Pancreas (tissue), 10 donors: ENCODE results near the gene EPB41L5. TPM values are rescaled to one million over a fixed set of nuclear protein-coding genes. Genes with fewer than 3 reads are reported as not detected.

Experiments used
- ATAC-seq, 4 donors: fragments of 200-7000 bp; cut with Tn5 transposase; one replicate each; pipeline versions ENCODE4 v1.8.0 to v1.9.1; 2020; ENCODE audit warnings: mild to moderate bottlenecking in 4 of 4, moderate library complexity in 4 of 4
- DNase-seq, 6 donors: peaks; one replicate each; pipeline ENCODE4 v3.0.0-alpha.2; 2020
- FAIRE-seq: peaks from 2 replicates; lab custom pipeline; 2012; peaks lifted over from hg19 to GRCh38; lab: Jason Lieb, UNC
- H3K27ac ChIP-seq, 4 donors: fragments of 200-600 bp; sonication (generic); 1 replicate in 3 of 4; 2 replicates in 1 of 4; pipeline versions ENCODE4 v1.5.0 to v1.8.0; 2020
- H3K27me3 ChIP-seq, 4 donors: fragments of 200-600 bp; one replicate each; pipeline ENCODE4 v1.8.0; 2021
- H3K36me3 ChIP-seq, 3 donors: fragments of 200-600 bp; sonication (generic) in 1 of 3; one replicate each; pipeline versions ENCODE4 v1.5.0 to v1.8.0; 2020 to 2021
- H3K4me1 ChIP-seq, 3 donors: fragments of 200-600 bp; one replicate each; pipeline ENCODE4 v1.8.0; 2021
- H3K4me3 ChIP-seq, 4 donors: fragments of 200-600 bp; sonication (generic) in 2 of 4; one replicate each; pipeline versions ENCODE4 v1.5.0 to v1.8.0; 2020 to 2021
- H3K9me3 ChIP-seq, 4 donors: fragments of 200-600 bp; one replicate each; pipeline ENCODE4 v1.8.0; 2021
- WGBS, 2 donors: extraction: QIAGEN DNeasy Blood & Tissue Kit; methylation state at CpG; one replicate each; pipeline ENCODE4 v1.1.7; 2013; 5-methylcytosine and 5-hydroxymethylcytosine counted together
- intact Hi-C, 3 donors: fragments of 100-400 bp; cut with DNase I; formaldehyde crosslinking; loops; one replicate each; pipeline versions ENCODE4 v1.11.1 to v1.14.2; 2022
- polyA plus RNA-seq, 2 donors: library from polyadenylated mRNA; stranded (reverse); fragments of 200-250 nt; gene quantifications; one replicate each; pipeline ENCODE4 v1.2.3, GENCODE V29; 2013
- total RNA-seq, 6 donors: library from RNA; stranded (reverse); fragmentation: NEBNext Ultra II Directional in 4 of 6; extraction: Animal tissue kit (Norgen Biotek cat#: 25700) in 4 of 6; gene quantifications; one replicate each; pipeline versions ENCODE4 v1.2.1 to v1.2.4, GENCODE V29; 2021 to 2023
- TF ChIP-seq, protein P1 (sequence below), 4 donors: fragments of 200-600 bp; sonication (generic) in 3 of 4; IDR thresholded peaks; one replicate each; pipeline versions ENCODE4 v1.5.0 to v1.8.0; 2021; ENCODE audit warnings: antibody characterized with exemption in 4 of 4
- donor health status: healthy with polysubstance abuse.
- donor health status: DM: no; HTN: no; CAD: no; lungs with moderate emphysema.
- donor health status: DM: no; HTN: no; CAD: no.
- donor health status: control.
- donor health status: control.
- donor health status: Bipolar disorder and iron deficiency.
- donor health status: DM: yes; HTN: yes; CAD: no.
- donor health status: DM: no; HTN: no; CAD: no.
- donor health status: DM: no; HTN: no; CAD: no.
- donor health status: DM: yes; HTN: yes; CAD: no.

EPB41L5 gene
- total and polyA plus RNA-seq, 8 donors, result 7.3 to 23.8 (median 20.5) TPM

DNA sequence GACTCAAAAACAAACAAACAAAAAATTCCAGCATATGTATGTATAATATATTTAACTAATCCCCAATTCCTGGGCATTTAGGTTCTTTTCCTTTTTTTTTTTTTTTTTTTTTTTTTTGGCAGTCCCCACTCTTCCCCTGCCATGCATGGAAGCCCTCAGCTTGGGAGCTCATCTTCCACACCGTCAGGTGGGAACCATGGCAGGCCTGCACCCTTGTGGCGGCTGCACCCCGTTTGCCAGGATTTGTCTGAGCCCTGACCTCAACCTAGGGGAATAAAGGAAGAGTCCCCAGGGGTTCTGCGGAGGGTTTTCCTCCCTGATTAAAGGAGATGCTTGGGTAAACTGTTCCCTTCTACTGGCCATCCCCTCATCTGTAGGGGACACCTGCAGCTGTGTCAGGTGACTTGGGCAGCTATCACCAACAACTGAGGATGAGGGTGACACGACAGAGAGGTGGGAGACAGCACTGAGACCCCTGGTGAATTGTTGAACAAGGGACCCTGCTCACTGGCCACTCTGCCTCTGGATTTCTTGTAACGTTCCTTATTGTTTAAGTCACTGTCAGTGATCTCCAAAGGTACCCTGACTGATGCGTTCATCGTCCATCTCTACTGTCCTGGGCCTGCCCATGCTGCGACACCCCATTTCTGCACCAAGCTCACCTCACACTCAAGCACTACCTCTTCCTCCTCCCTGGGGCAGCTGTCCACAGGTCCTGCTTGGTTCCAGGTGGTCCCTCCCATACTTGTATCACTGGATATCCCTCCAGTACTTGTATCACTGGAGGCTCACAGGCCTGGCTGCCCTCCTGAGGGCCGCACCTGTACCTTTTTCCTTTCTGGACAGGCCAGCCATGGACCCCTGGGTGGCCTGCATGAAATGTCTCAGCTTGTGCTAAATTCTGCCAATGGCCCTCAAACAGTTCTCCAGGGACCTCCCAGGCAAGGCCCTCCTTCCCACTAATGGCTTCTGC, 195.8 kb downstream of the EPB41L5 start:
- no peaks in the 10 kb centered on the region for H3K9me3 ChIP-seq
- DNase-seq (peak in 1 of 6 donors; percentile 26), FAIRE-seq (no peak), ATAC-seq (no peak)
- H3K4me3 ChIP-seq, result no peak overlapping the region
- H3K27me3 ChIP-seq, result no peaks in the 10 kb centered on the region
- intact Hi-C loops, result no loop called here
- H3K36me3 ChIP-seq, result no peaks in the 10 kb centered on the region
- H3K27ac ChIP-seq, result no peak overlapping the region
- no peaks in the 10 kb centered on the region for H3K4me1 ChIP-seq
- TF ChIP-seq, protein P1, sequence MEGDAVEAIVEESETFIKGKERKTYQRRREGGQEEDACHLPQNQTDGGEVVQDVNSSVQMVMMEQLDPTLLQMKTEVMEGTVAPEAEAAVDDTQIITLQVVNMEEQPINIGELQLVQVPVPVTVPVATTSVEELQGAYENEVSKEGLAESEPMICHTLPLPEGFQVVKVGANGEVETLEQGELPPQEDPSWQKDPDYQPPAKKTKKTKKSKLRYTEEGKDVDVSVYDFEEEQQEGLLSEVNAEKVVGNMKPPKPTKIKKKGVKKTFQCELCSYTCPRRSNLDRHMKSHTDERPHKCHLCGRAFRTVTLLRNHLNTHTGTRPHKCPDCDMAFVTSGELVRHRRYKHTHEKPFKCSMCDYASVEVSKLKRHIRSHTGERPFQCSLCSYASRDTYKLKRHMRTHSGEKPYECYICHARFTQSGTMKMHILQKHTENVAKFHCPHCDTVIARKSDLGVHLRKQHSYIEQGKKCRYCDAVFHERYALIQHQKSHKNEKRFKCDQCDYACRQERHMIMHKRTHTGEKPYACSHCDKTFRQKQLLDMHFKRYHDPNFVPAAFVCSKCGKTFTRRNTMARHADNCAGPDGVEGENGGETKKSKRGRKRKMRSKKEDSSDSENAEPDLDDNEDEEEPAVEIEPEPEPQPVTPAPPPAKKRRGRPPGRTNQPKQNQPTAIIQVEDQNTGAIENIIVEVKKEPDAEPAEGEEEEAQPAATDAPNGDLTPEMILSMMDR (IDR thresholded peaks at IDR 0.05), result no peak
- WGBS, 2 donors, result 91 to 96% methylated on average over 10 of the region's 10 CpGs

DNA sequence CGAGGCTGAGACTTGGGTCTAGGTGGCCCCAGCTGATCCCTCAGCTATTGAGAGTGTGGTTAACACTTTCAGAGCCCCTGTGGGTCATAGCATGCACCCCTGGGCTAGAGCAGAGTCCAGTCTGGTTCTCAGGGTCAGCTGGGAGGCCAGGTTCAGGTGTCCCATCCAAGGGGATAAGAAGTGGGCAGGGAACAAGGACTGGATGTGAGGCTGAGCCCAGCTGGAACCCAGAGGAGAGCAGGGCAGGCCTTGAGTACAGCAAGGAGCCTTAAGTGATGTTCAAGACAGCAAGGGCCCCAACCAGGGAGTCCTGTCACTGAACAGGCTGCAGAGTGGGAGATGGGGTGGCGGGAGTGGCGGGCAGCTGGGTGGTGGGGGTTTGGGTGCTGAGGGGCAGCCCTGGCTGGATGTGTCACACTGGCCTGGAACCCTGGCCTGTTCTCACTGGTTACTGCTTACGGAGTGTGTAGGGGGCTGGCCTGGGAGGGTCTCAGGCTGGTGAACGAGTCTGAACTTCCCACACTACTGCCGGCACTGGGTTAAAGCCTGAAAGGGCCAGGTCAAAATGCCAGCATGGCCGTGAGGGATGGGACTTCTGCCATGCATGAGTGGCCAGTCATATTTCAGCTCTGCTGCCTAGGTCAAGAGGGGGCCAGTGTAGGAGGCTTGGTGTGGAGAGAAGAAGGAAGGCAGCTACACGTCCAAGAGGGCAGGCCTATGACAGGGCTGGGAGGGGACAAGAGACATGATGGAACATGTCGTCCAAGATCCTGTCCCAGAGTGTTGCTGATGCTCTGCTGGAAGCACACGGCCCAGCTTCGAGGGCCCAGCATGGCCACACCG, 196.8 kb downstream of the EPB41L5 start:
- ATAC-seq, result no peak

DNA sequence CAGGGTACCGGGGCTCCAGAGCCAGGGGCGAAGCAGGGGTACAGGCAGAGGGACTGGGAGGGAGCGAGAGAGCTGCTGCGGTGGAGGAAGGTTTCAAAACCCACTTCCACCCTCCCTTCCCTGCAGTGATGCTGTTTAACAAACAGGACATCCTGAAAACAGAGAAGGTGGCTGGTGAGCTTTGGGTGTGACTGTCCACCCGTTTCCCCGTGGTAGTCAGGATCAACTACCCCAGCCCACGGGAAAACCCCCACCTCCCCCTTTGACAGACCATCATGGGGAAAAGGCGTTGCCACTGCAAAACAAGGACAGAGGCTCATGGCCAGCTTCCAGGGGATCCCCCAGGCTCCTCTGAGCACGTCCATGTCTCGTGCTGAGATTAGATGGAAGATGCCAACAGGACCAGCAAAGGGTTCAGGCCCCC, 197.4 kb downstream of the EPB41L5 start:
- H3K4me1 ChIP-seq, result no peaks in the 10 kb centered on the region
- no peaks in the 10 kb centered on the region for H3K27me3 ChIP-seq
- peak in 1 of 6 donors; percentile 34 for DNase-seq
- 73 to 80% methylated on average over 10 of the region's 10 CpGs for WGBS, 2 donors
- H3K9me3 ChIP-seq, result no peaks in the 10 kb centered on the region
- no peaks in the 10 kb centered on the region for H3K36me3 ChIP-seq
- no peak overlapping the region for H3K4me3 ChIP-seq
- FAIRE-seq, result no peak
- intact Hi-C loops, result no loop called here
- TF ChIP-seq, protein P1 (IDR thresholded peaks at IDR 0.05), result no peak
- no peak overlapping the region for H3K27ac ChIP-seq
- ATAC-seq, result no peak

More for the DNA sequence above, 196.8 kb downstream of the EPB41L5 start:
- WGBS, 2 donors, result 82 to 85% methylated on average over 12 of the region's 12 CpGs
- Histone ChIP-seq H3K4me3 (no peak overlapping the region), H3K9me3 (no peaks in the 10 kb centered on the region), H3K27me3 (no peaks in the 10 kb centered on the region), H3K4me1 (no peaks in the 10 kb centered on the region), H3K36me3 (no peaks in the 10 kb centered on the region), H3K27ac (no peak overlapping the region)
- intact Hi-C loops, result no loop called here
- no peak for FAIRE-seq
- peak in 1 of 6 donors; percentile 44 for DNase-seq
- TF ChIP-seq, protein P1 (IDR thresholded peaks at IDR 0.05), result no peak

DNA sequence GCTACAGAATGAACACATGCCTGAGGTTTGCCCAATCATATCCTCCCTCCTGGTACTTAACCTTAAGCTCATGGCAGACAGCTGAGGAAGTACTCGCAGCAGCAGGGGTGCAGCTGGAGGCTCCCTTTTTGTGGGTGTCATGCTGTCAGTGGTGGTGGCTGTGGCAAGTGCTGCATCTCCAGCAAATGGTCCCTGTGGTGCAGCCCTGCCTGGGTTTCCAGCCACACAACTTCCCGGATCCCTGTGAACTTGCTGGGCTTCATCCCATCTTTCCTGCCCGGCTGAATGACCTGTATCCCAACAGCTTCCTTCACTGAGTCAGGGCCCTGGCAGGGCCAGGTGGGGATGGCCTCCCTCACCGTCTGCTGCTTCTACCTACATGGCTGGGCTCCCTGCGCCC, 205.3 kb downstream of the EPB41L5 start:
- Histone ChIP-seq H3K4me3 (no peak overlapping the region), H3K27ac (no peak overlapping the region), H3K27me3 (no peaks in the 10 kb centered on the region), H3K9me3 (no peaks in the 10 kb centered on the region), H3K36me3 (no peaks in the 10 kb centered on the region), H3K4me1 (peaks cover 0 to 17% (median 2%) of the 10 kb centered on the region in 3 donors)
- 97% methylated on average over 5 of the region's 5 CpGs for WGBS, 2 donors
- FAIRE-seq (no peak), ATAC-seq (no peak), DNase-seq (no peak)
- intact Hi-C loops, result no loop called here
- TF ChIP-seq, protein P1 (IDR thresholded peaks at IDR 0.05), result no peak
